KMS-11 (cell line): ENCODE measurements around the gene GTF2B.

Experiments used
- H2AFZ ChIP-seq: fragments of 200-600 bp; sonication (generic); 2 replicates; pipeline ENCODE4 v1.6.1; 2016; ENCODE audit warnings: antibody characterized with exemption, mixed run types, low read depth
- H3K27ac ChIP-seq: fragments of 200-600 bp; sonication (generic); 2 replicates; pipeline ENCODE4 v1.6.1; 2016; ENCODE audit warnings: mild to moderate bottlenecking, mixed run types
- H3K27me3 ChIP-seq: fragments of 200-600 bp; sonication (generic); 2 replicates; pipeline ENCODE4 v1.6.1; 2017; ENCODE audit warnings: mild to moderate bottlenecking, low read depth, mixed run types, moderate library complexity; ENCODE audit not compliant: insufficient read depth
- H3K36me3 ChIP-seq: fragments of 200-600 bp; sonication (generic); 2 replicates; pipeline ENCODE4 v1.6.1; 2017; ENCODE audit warnings: mild to moderate bottlenecking, mixed run types; ENCODE audit not compliant: insufficient read depth
- H3K4me1 ChIP-seq: fragments of 200-600 bp; sonication (generic); 2 replicates; pipeline ENCODE4 v1.6.1; 2016; ENCODE audit warnings: mild to moderate bottlenecking, low read depth, mixed run types; ENCODE audit not compliant: poor library complexity, severe bottlenecking
- H3K4me2 ChIP-seq: fragments of 200-600 bp; sonication (generic); 2 replicates; pipeline ENCODE4 v1.7.0; 2016; ENCODE audit warnings: mild to moderate bottlenecking, mixed run types
- H3K4me3 ChIP-seq: fragments of 200-600 bp; sonication (generic); IDR thresholded peaks from 2 replicates; pipeline ENCODE4 v1.6.1; 2017; ENCODE audit warnings: low read depth, low read length, mixed read lengths; ENCODE audit not compliant: insufficient read depth
- H3K79me2 ChIP-seq: fragments of 200-600 bp; sonication (generic); 2 replicates; pipeline ENCODE4 v1.6.1; 2016; ENCODE audit warnings: low read depth, mixed run types; ENCODE audit not compliant: insufficient read depth
- H3K9ac ChIP-seq: fragments of 200-600 bp; sonication (generic); 2 replicates; pipeline ENCODE4 v1.6.1; 2016; ENCODE audit warnings: mild to moderate bottlenecking, mixed run types
- H4K20me1 ChIP-seq: fragments of 200-600 bp; sonication (generic); 2 replicates; pipeline ENCODE4 v1.6.1; 2016; ENCODE audit warnings: mild to moderate bottlenecking, mixed run types; ENCODE audit not compliant: insufficient read depth
- TF ChIP-seq, protein P1 (sequence below): fragments of 200-600 bp; sonication (generic); conservative IDR thresholded peaks from 2 replicates; pipeline ENCODE4 v1.6.1; 2017; ENCODE audit warnings: low read depth, mild to moderate bottlenecking, antibody characterized with exemption, low read length, moderate library complexity, mixed read lengths

GTF2B gene

DNA sequence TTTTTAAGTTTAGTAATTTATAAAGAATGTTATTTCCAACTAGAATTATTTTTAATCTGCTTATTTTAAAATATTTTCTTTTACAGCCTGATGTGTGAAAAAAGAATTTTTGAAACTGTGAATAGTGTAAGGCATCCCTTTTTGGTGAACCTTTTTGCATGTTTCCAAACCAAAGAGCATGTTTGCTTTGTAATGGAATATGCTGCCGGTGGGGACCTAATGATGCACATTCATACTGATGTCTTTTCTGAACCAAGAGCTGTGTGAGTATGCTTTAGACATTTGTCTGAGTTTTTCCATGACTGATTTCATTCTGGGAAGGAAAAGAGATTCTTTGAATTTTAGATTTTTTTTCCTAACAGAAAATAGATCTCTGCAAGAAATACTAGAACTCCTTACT is 77.9 kb downstream of the GTF2B start:
- no peaks in the 10 kb centered on the region for H4K20me1 ChIP-seq
- no peak overlapping the region for H3K4me2 ChIP-seq
- H3K79me2 ChIP-seq: no peaks in the 10 kb centered on the region
- H3K27me3 ChIP-seq: no peaks in the 10 kb centered on the region
- TF ChIP-seq, protein P1, sequence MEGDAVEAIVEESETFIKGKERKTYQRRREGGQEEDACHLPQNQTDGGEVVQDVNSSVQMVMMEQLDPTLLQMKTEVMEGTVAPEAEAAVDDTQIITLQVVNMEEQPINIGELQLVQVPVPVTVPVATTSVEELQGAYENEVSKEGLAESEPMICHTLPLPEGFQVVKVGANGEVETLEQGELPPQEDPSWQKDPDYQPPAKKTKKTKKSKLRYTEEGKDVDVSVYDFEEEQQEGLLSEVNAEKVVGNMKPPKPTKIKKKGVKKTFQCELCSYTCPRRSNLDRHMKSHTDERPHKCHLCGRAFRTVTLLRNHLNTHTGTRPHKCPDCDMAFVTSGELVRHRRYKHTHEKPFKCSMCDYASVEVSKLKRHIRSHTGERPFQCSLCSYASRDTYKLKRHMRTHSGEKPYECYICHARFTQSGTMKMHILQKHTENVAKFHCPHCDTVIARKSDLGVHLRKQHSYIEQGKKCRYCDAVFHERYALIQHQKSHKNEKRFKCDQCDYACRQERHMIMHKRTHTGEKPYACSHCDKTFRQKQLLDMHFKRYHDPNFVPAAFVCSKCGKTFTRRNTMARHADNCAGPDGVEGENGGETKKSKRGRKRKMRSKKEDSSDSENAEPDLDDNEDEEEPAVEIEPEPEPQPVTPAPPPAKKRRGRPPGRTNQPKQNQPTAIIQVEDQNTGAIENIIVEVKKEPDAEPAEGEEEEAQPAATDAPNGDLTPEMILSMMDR: no peak
- H3K4me3 ChIP-seq: no peak overlapping the region
- H3K9ac ChIP-seq: no peak overlapping the region
- H2AFZ ChIP-seq: no peak overlapping the region
- no peak overlapping the region for H3K27ac ChIP-seq
- H3K36me3 ChIP-seq: no peaks in the 10 kb centered on the region
- H3K4me1 ChIP-seq: no peaks in the 10 kb centered on the region

DNA sequence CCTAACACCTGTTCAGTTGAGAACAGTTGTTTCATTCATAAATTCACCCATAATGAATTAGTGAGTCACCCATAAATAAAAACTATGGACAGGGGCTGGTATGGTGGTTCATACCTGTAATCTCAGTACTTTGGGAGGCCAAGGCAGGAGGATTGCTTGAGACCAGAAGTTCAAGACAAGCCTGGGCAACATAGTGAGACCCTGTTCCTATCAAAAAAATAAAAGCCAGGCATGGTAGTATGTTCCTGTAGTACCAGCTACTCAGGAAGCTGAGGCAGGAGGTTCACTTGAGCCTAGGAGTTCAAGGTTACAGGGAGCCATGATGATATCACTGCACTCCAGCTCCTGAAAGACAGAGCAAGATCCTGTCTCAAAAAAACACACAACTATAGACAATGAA is 79.0 kb downstream of the GTF2B start:
- Histone ChIP-seq H3K9ac (no peak overlapping the region), H3K4me3 (no peak overlapping the region), H3K4me1 (no peaks in the 10 kb centered on the region), H3K27me3 (no peaks in the 10 kb centered on the region), H3K4me2 (no peak overlapping the region), H4K20me1 (no peaks in the 10 kb centered on the region), H2AFZ (no peak overlapping the region), H3K36me3 (no peaks in the 10 kb centered on the region), H3K79me2 (no peaks in the 10 kb centered on the region), H3K27ac (no peak overlapping the region)
- TF ChIP-seq, protein P1: no peak

DNA sequence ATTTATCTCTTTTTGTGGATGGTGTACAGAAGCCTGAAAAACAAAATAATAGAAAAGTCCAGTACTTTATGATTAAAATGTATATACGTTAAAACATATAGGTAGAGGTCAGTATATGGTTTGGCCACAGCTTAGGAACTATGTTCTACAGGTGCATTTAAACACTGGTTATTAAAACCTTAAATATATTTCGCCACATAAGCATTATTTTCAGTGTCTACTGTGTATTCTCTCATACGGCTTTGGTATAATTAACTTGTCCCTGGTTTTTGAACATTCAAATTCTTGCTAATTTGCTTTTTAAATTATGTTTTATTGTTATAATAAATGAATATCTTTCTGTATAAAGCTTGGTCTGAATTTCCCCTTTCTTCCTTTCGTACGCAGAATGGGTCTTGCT is 87.9 kb downstream of the GTF2B start:
- H3K9ac ChIP-seq: no peak overlapping the region
- H4K20me1 ChIP-seq: no peaks in the 10 kb centered on the region
- no peak overlapping the region for H3K4me3 ChIP-seq
- no peak overlapping the region for H2AFZ ChIP-seq
- TF ChIP-seq, protein P1: no peak
- no peaks in the 10 kb centered on the region for H3K27me3 ChIP-seq
- H3K4me1 ChIP-seq: no peaks in the 10 kb centered on the region
- no peak overlapping the region for H3K27ac ChIP-seq
- H3K79me2 ChIP-seq: no peaks in the 10 kb centered on the region
- H3K36me3 ChIP-seq: no peaks in the 10 kb centered on the region
- no peak overlapping the region for H3K4me2 ChIP-seq

DNA sequence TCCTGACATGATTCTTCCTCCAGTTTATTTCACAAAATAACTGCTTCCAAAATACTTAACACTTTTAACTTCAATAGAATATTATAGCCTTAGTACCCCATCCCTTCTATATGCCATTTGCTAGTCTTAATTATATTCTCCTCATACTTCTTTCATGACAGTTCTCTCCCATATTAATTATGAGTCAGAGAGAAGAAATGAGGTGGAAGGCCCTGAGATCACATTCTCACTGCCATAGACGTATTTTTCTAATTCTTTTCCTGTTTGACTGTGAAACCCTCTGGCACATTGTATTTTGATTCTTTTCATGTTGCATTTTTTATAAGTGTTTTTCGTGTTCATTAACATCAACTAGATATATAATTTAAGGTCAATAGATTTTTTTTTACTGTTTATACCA is 88.4 kb downstream of the GTF2B start:
- H3K9ac ChIP-seq: no peak overlapping the region
- no peaks in the 10 kb centered on the region for H3K36me3 ChIP-seq
- H3K4me3 ChIP-seq: no peak overlapping the region
- H3K4me2 ChIP-seq: no peak overlapping the region
- H3K27ac ChIP-seq: no peak overlapping the region
- no peaks in the 10 kb centered on the region for H3K79me2 ChIP-seq
- H2AFZ ChIP-seq: no peak overlapping the region
- TF ChIP-seq, protein P1: no peak
- H3K27me3 ChIP-seq: no peaks in the 10 kb centered on the region
- no peaks in the 10 kb centered on the region for H3K4me1 ChIP-seq
- H4K20me1 ChIP-seq: no peaks in the 10 kb centered on the region
